Mononuclear cell (primary cell): Measurements from ENCODE around the gene IFI27L2. TPM values are rescaled to one million over a fixed set of nuclear protein-coding genes. Genes with fewer than 3 reads are reported as not detected.

Experiments used
- H3K27me3 ChIP-seq: 2 replicates; pipeline ENCODE4 v1.6.0; 2011; ENCODE audit warnings: low read length, control low read depth; ENCODE audit not compliant: insufficient read depth
- H3K4me1 ChIP-seq: 2 replicates; pipeline ENCODE4 v1.5.1; 2011; ENCODE audit warnings: mild to moderate bottlenecking, low read length, control low read depth; ENCODE audit not compliant: insufficient read depth
- H3K4me3 ChIP-seq: 2 replicates; pipeline ENCODE4 v1.5.1; 2011; ENCODE audit warnings: mild to moderate bottlenecking, low read length, moderate library complexity
- H3K9me3 ChIP-seq: 2 replicates; pipeline ENCODE4 v1.5.1; 2011; ENCODE audit warnings: low read depth, mild to moderate bottlenecking, control low read depth, low read length
- total RNA-seq: library from RNA; depleted of rRNA; stranded (reverse); fragments of >200 nt; gene quantifications from one replicate; pipeline ENCODE4 v1.2.3, GENCODE V29; 2012

The IFI27L2 gene
- total RNA-seq, 1 donor = 23.9 TPM

DNA sequence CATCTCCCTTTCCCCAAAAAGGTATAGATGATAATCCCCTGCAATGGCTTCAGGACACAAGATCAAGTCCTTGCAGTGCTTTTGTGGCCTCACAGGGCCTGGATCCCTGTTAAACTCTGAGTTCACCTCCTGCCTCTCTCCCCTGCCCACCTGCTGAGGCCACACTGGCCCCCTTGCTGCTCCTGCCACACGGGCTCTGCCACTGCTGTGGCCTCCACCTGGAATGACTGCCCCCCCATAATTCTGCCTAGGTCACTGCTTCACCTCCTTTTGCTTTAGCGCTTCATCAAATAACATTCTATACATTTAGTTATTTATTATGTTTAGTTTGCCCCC, 19.5 kb downstream of the IFI27L2 start:
- H3K9me3 ChIP-seq = no peaks in the 10 kb centered on the region
- H3K4me3 ChIP-seq = no peak overlapping the region
- no peaks in the 10 kb centered on the region for H3K4me1 ChIP-seq
- no peaks in the 10 kb centered on the region for H3K27me3 ChIP-seq

DNA sequence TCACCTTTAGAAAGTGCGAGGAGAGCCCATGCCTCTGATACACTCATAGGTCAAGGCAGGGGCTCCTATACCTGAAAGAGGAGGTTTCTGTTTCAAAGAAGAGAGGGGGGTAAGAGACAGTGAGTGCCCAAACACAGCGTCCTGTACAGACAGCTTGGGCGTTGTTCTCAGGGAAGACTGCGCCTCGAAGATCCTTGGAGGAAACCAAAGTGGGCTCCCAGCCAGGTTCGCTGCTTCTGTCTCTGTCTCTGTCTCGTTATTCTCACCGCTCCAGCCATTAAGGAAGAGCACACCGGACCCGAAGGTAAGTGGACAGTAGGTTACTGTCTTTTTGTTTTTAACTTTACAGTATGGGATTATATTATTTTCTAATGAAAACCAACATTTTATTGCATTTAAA, 24.7 kb downstream of the IFI27L2 start:
- no peak overlapping the region for H3K4me3 ChIP-seq
- H3K9me3 ChIP-seq = no peaks in the 10 kb centered on the region
- no peaks in the 10 kb centered on the region for H3K27me3 ChIP-seq
- H3K4me1 ChIP-seq = no peaks in the 10 kb centered on the region

DNA sequence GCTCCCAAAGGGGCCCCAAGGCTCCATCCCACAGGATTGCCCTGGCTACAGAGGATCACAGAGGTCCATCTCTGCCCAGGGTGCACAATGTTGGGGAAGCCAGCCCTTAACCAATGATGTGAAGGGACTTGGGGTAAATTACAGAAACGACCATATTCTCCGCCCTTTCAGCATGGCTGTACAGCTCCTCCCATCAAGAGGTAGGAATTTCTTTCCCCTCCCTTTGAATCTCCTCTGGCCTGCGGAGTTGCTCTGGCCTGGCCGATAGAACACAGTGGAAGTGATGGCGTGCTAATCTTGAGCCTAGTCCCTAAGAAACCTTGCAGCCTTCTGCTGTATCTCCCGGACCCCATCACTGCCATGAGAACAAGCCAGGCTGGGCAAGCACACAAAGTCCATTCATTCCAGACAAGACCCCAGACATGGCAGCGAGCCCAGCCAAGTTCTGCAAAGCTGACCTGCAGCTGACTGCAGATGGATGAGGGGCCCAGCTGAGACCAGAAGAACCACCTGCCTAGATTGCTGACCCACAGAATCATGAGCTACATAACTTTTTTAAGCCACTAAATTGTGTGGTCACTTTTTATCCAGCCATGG, 25.8 kb downstream of the IFI27L2 start:
- H3K4me3 ChIP-seq = no peak overlapping the region
- H3K4me1 ChIP-seq = no peaks in the 10 kb centered on the region
- no peaks in the 10 kb centered on the region for H3K27me3 ChIP-seq
- H3K9me3 ChIP-seq = no peaks in the 10 kb centered on the region

DNA sequence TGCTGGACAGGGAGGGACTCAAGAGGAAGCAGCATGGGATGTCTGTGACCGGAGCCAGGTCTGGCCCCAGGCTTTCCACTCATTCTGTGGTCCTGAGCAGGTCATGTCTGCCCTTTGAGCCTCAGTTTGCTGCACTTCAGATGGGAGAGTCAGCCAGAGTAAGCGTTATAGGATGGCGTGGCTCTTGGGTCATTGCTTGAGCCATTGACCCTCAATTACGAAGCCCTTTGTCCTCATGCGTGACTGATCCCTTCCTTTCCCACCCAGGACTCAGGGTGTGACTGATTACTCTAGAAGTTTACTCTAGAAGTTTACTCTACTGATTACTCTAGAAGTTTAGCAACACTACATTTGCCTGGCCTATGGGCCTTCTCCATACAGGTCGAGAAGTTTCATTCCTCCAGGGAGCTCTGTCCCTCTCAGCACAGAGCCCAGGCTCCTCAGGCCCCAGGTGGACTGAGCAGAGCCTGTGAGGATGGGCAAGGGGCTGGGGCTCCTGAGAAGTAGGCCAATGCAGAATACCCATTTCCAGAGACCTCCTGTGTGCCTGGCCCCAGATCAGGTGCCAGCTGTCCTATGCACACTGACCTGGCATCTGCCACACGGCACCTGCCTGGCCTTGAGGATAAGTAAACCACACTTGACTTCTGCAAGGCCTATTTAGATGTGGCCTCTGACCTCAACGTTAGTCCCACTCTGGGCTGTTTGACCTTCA, 26.5 kb downstream of the IFI27L2 start:
- no peaks in the 10 kb centered on the region for H3K27me3 ChIP-seq
- H3K9me3 ChIP-seq = no peaks in the 10 kb centered on the region
- H3K4me3 ChIP-seq = no peak overlapping the region
- H3K4me1 ChIP-seq = no peaks in the 10 kb centered on the region

- Histone ChIP-seq H3K9me3 (no peaks in the 10 kb centered on the region), H3K27me3 (no peaks in the 10 kb centered on the region), H3K4me3 (no peak overlapping the region), H3K4me1 (no peaks in the 10 kb centered on the region)
These were observed 27.7 kb downstream of the IFI27L2 start for GRCh38 chr14:94101748-94102147.

GRCh38 chr14:94100847-94101246, 28.6 kb downstream of the IFI27L2 start:
- no peak overlapping the region for H3K4me3 ChIP-seq
- no peaks in the 10 kb centered on the region for H3K4me1 ChIP-seq
- no peaks in the 10 kb centered on the region for H3K9me3 ChIP-seq
- H3K27me3 ChIP-seq = no peaks in the 10 kb centered on the region

DNA sequence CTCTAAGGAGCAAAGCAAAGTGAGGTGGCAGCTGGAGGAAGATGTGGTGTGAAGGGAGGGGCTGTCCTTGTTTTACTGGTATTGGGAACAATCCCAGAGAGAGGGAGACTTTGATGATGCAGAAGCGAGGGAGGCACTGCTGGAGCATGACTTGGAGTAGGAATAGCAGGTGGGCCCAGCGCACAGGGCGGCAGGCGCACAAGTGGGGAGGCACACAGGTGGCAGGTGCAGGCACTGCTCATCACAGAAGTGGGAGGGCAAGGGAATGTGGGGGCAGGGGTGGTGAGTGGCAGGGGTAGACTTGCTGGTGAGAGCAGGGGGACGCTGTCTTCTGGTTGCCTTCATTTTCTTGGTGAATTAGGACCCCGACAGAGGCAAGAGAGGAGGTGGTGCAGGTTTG, 30.4 kb downstream of the IFI27L2 start:
- Histone ChIP-seq H3K4me3 (no peak overlapping the region), H3K27me3 (no peaks in the 10 kb centered on the region), H3K4me1 (no peaks in the 10 kb centered on the region), H3K9me3 (no peaks in the 10 kb centered on the region)

DNA sequence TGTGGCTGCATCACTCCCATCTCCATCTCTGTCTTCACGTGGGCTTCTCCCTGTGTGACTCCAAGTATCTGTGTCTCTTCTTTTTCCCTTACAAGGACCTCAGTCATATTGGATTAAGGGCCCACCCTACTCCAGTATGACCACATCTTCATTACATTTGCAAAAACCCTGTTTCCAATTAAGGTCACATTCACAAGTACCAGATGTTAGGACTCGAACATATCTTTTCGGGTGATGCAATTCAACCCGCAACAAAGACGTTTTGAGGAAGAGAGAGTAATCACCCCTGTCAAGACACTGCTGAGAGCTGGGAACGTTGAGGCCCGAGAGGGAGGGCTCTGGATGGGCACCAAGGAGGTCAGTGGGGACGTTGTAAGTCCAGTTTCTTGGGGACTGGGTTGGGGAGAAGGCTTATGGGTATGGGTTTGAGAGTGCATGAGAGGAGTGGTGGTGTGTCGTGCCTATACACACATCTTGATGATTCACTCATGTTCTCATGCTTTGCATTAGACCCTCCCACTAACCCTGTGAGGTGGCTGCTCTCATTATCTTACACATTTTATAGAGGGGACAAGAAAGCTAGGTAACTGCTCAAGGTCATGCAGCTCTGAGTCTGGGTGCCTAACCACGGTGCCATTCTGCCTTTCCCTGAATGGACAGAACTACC, 30.9 kb downstream of the IFI27L2 start:
- Histone ChIP-seq H3K4me3 (no peak overlapping the region), H3K27me3 (no peaks in the 10 kb centered on the region), H3K9me3 (no peaks in the 10 kb centered on the region), H3K4me1 (no peaks in the 10 kb centered on the region)

- no peaks in the 10 kb centered on the region for H3K9me3 ChIP-seq
- H3K4me3 ChIP-seq = no peak overlapping the region
- no peaks in the 10 kb centered on the region for H3K27me3 ChIP-seq
- H3K4me1 ChIP-seq = no peaks in the 10 kb centered on the region
These were observed 32.3 kb downstream of the IFI27L2 start for GRCh38 chr14:94097091-94097490.

- no peaks in the 10 kb centered on the region for H3K9me3 ChIP-seq
- no peaks in the 10 kb centered on the region for H3K4me1 ChIP-seq
- no peak overlapping the region for H3K4me3 ChIP-seq
- H3K27me3 ChIP-seq = no peaks in the 10 kb centered on the region
These were observed 36.0 kb downstream of the IFI27L2 start for GRCh38 chr14:94093418-94093817.

- no peak overlapping the region for H3K4me3 ChIP-seq
- no peaks in the 10 kb centered on the region for H3K9me3 ChIP-seq
- H3K27me3 ChIP-seq = no peaks in the 10 kb centered on the region
- H3K4me1 ChIP-seq = no peaks in the 10 kb centered on the region
These were observed 39.9 kb downstream of the IFI27L2 start for GRCh38 chr14:94089479-94089878.

- Histone ChIP-seq H3K27me3 (no peaks in the 10 kb centered on the region), H3K4me3 (no peak overlapping the region), H3K9me3 (no peaks in the 10 kb centered on the region), H3K4me1 (no peaks in the 10 kb centered on the region)
These were observed 40.9 kb downstream of the IFI27L2 start for GRCh38 chr14:94088516-94088915.

- Histone ChIP-seq H3K27me3 (no peaks in the 10 kb centered on the region), H3K4me1 (no peaks in the 10 kb centered on the region)
These were observed 41.5 kb downstream of the IFI27L2 start for GRCh38 chr14:94087891-94088290.

GRCh38 chr14:94081386-94081820, 48.0 kb downstream of the IFI27L2 start:
- H3K27me3 ChIP-seq = no peaks in the 10 kb centered on the region
- no peaks in the 10 kb centered on the region for H3K9me3 ChIP-seq
- H3K4me1 ChIP-seq = peaks cover 44% of the 10 kb centered on the region
- H3K4me3 ChIP-seq = peak overlapping the region; percentile 96

More at GRCh38 chr14:94087891-94088290, 41.5 kb downstream of the IFI27L2 start:
- Histone ChIP-seq H3K9me3 (no peaks in the 10 kb centered on the region), H3K4me3 (no peak overlapping the region)

DNA sequence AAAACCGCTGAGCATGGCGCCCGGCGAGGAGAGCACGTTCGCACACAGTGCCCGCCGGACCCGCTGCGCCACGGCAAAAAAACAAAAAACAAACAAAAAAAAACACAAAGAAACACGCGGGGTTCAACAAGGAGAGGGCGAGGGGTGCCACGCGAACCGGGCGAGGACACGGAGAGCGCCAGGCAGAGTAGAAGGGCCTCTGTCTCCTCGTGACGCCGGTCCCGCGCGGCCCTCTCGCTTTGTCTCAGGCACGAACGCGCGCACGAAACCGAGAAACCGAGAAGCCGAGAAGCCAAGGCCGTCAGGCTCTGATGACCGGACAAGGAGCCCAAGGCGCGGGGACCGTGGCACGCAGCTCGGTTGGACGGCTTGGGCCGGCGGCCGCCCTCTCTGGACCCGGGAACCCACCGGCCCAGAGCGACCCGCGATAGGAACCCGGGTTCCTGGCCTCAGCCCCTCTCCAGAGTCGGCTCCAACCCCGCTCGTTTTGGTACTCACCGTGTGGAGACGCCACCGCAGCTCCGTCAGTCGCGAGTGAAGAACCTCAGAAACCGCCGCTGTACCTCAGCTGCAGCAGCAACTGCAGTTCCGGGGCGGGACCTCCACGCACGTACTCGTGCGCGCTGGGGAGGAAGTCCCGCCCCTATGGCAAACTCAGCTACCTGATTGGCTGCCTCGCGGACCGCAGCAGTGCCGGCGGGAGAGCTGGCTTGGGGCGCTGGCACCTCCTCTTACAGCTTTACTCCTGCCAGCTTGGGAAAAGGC, 48.6 kb downstream of the IFI27L2 start, which contains the start of the genes DDX24 and IFI27L1:
Gene DDX24, minus strand, starts transcription at position 582 of the 765 bp plus-strand sequence. CDS start 1,460 bp downstream, outside the sequence.
Gene IFI27L1, plus strand, starts transcription at position 690 of the 765 bp plus-strand sequence. CDS start 15,628 bp downstream, outside the sequence.
- Histone ChIP-seq H3K9me3 (no peaks in the 10 kb centered on the region), H3K4me3 (peak within 1 kb of the TSS; percentile 96), H3K27me3 (no peaks in the 10 kb centered on the region), H3K4me1 (peaks cover 49% of the 10 kb centered on the region)
